Osteocyte (in vitro differentiated cells): ENCODE data around the gene PRKCD. TPM values are rescaled to one million over a fixed set of nuclear protein-coding genes. Genes with fewer than 3 reads are reported as not detected.
A peak's percentile ranks its signal among the peaks of the same experiment; 100 is the strongest.

Source experiments
- DNase-seq: peaks from one replicate; pipeline ENCODE4 v3.0.0; 2021; ENCODE audit warnings: mixed read lengths; ENCODE audit not compliant: unreplicated experiment; ENCODE audit errors: extremely low spot score
- H3K27ac Mint-ChIP-seq: one replicate; pipeline ENCODE4 v1.8.0; 2021; ENCODE audit warnings: mild to moderate bottlenecking, mixed read lengths; ENCODE audit not compliant: unreplicated experiment
- H3K27me3 Mint-ChIP-seq: one replicate; pipeline ENCODE4 v1.8.0; 2021; ENCODE audit warnings: mixed read lengths; ENCODE audit not compliant: unreplicated experiment
- H3K36me3 Mint-ChIP-seq: one replicate; pipeline ENCODE4 v1.8.0; 2021; ENCODE audit warnings: mixed read lengths; ENCODE audit not compliant: unreplicated experiment
- H3K4me1 Mint-ChIP-seq: one replicate; pipeline ENCODE4 v1.8.0; 2021; ENCODE audit warnings: mixed read lengths; ENCODE audit not compliant: unreplicated experiment
- H3K4me3 Mint-ChIP-seq: one replicate; pipeline ENCODE4 v1.8.0; 2021; ENCODE audit warnings: mild to moderate bottlenecking, moderate library complexity, mixed read lengths; ENCODE audit not compliant: unreplicated experiment
- H3K9me3 Mint-ChIP-seq: one replicate; pipeline ENCODE4 v1.8.0; 2021; ENCODE audit warnings: mixed read lengths; ENCODE audit not compliant: unreplicated experiment
- total RNA-seq: library from RNA; stranded (reverse); gene quantifications from 2 replicates; pipeline ENCODE4 v1.2.1, GENCODE V29; 2021
- TF ChIP-seq, protein P1 (sequence below): fragments of 200-600 bp; sonication (generic); IDR thresholded peaks from 2 replicates; pipeline ENCODE4 v1.5.0; 2021; ENCODE audit warnings: antibody characterized with exemption, mild to moderate bottlenecking, moderate library complexity

The PRKCD gene
- total RNA-seq, 1 donor from 2014 or later = 17.1 TPM

- H3K4me1 Mint-ChIP-seq = peaks cover 33% of the 10 kb centered on the region
- TF ChIP-seq, protein P1, sequence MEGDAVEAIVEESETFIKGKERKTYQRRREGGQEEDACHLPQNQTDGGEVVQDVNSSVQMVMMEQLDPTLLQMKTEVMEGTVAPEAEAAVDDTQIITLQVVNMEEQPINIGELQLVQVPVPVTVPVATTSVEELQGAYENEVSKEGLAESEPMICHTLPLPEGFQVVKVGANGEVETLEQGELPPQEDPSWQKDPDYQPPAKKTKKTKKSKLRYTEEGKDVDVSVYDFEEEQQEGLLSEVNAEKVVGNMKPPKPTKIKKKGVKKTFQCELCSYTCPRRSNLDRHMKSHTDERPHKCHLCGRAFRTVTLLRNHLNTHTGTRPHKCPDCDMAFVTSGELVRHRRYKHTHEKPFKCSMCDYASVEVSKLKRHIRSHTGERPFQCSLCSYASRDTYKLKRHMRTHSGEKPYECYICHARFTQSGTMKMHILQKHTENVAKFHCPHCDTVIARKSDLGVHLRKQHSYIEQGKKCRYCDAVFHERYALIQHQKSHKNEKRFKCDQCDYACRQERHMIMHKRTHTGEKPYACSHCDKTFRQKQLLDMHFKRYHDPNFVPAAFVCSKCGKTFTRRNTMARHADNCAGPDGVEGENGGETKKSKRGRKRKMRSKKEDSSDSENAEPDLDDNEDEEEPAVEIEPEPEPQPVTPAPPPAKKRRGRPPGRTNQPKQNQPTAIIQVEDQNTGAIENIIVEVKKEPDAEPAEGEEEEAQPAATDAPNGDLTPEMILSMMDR = no peak
- DNase-seq = no peak
- H3K27me3 Mint-ChIP-seq = no peaks in the 10 kb centered on the region
- peaks cover 5% of the 10 kb centered on the region for H3K36me3 Mint-ChIP-seq
- no peaks in the 10 kb centered on the region for H3K9me3 Mint-ChIP-seq
- no peak overlapping the region for H3K27ac Mint-ChIP-seq
- no peak overlapping the region for H3K4me3 Mint-ChIP-seq
These were observed 30.9 kb downstream of the PRKCD start for GRCh38 chr3:53191836-53192480.

- no peak overlapping the region for H3K4me3 Mint-ChIP-seq
- H3K27me3 Mint-ChIP-seq = no peaks in the 10 kb centered on the region
- H3K36me3 Mint-ChIP-seq = peaks cover 5% of the 10 kb centered on the region
- H3K4me1 Mint-ChIP-seq = peaks cover 30% of the 10 kb centered on the region
- no peak for DNase-seq
- H3K27ac Mint-ChIP-seq = peak overlapping the region; percentile 78
- TF ChIP-seq, protein P1 = no peak
- H3K9me3 Mint-ChIP-seq = no peaks in the 10 kb centered on the region
These were observed 31.6 kb downstream of the PRKCD start for GRCh38 chr3:53192608-53193007.

GRCh38 chr3:53193466-53194209, 32.6 kb downstream of the PRKCD start:
- TF ChIP-seq, protein P1 = no peak
- Mint-ChIP-seq H3K36me3 (peaks cover 5% of the 10 kb centered on the region), H3K27ac (peak overlapping the region; percentile 78), H3K9me3 (no peaks in the 10 kb centered on the region), H3K4me1 (peaks cover 29% of the 10 kb centered on the region), H3K27me3 (no peaks in the 10 kb centered on the region), H3K4me3 (no peak overlapping the region)
- no peak for DNase-seq

DNA sequence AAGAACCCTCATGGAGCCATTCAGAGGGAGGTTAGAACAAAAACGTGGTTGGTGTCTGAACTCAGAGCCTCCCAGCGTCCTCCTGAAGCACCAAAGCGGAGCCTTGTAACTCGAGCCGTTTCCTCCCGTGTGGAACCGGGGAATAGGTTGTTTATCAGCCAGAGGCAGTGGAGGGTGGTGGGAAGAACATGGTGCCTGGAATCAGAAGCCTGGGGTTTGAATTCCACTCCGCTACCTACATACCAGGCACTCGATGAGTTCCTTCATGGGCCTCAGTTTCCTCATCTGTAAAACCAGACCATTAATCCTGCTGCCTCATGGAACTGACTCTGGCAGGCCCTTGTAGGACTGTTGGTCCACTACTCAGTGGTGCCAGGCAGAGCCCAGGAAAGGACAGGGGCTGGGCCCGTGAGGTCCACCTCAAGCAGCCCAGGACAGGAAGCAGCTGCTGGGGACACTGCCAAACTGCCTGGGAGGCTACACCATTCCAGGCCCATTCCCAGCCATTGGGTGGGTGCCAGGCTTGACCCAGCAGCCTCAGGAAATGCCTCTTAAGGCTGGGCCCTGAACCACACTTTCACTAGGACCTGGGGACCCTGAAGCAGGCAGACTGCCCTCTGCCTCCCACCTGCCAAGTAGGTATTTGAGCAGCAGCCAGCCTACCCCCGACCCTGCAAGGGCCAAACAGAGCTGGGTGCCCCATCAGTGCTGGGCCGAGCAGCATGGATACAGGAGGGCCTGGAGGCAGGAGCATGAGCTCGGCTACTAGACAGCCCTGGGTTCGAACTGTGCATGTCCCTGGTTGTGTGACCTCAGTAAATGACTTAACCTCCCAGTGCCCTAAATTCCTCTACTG, 33.4 kb downstream of the PRKCD start:
- no peak overlapping the region for H3K4me3 Mint-ChIP-seq
- no peaks in the 10 kb centered on the region for H3K9me3 Mint-ChIP-seq
- no peaks in the 10 kb centered on the region for H3K27me3 Mint-ChIP-seq
- H3K36me3 Mint-ChIP-seq = peaks cover 5% of the 10 kb centered on the region
- peak overlapping the region; percentile 78 for H3K27ac Mint-ChIP-seq
- peaks cover 29% of the 10 kb centered on the region for H3K4me1 Mint-ChIP-seq
- DNase-seq = no peak
- TF ChIP-seq, protein P1 = no peak
